NCI-H2171 treated with DMSO at 0.1 percent for 48 hours (cell line): ENCODE results near the gene GNG8.

Source experiments
- DNase-seq: peaks from one replicate; lab custom pipeline; 2025; lab: John Stamatoyannopoulos, UW

The GNG8 gene

GRCh38 chr19:46635920-46636761 is at the start of gene GNG8:
Gene GNG8 (minus strand): TSS chr19:46636202. CDS start chr19:46634682, 1,520 bp downstream.
- DNase-seq, result peak; percentile 19

GRCh38 chr19:46685189-46685588 is 49.2 kb upstream of the GNG8 start:
- DNase-seq, result no peak

- DNase-seq, result no peak
Measured at GRCh38 chr19:46678110-46678732, 42.2 kb upstream of the GNG8 start.

- no peak for DNase-seq
Measured at GRCh38 chr19:46674416-46675178, 38.6 kb upstream of the GNG8 start.

- no peak for DNase-seq
Measured at GRCh38 chr19:46670813-46671212, 34.8 kb upstream of the GNG8 start.

GRCh38 chr19:46668662-46669061 is 32.7 kb upstream of the GNG8 start:
- no peak for DNase-seq

GRCh38 chr19:46665072-46665471 is 29.1 kb upstream of the GNG8 start:
- no peak for DNase-seq

- peak; percentile 91 for DNase-seq
Measured at GRCh38 chr19:46661735-46662592, 26.0 kb upstream of the GNG8 start.

- peak; percentile 100 for DNase-seq
Measured at GRCh38 chr19:46661020-46661731, 25.2 kb upstream of the GNG8 start, which contains the start of gene DACT3. Gene DACT3 (minus strand): TSS chr19:46661182. CDS start chr19:46661064, 118 bp downstream.

- DNase-seq, result no peak
Measured at GRCh38 chr19:46660551-46661019, 24.6 kb upstream of the GNG8 start.

GRCh38 chr19:46660008-46660517 is 24.1 kb upstream of the GNG8 start:
- DNase-seq, result no peak

- peak; percentile 52 for DNase-seq
Measured at GRCh38 chr19:46659151-46660007, 23.4 kb upstream of the GNG8 start.

GRCh38 chr19:46656541-46656940 is 20.5 kb upstream of the GNG8 start:
- no peak for DNase-seq

- DNase-seq, result no peak
Measured at GRCh38 chr19:46654621-46655152, 18.7 kb upstream of the GNG8 start.

- no peak for DNase-seq
Measured at GRCh38 chr19:46650445-46650844, 14.4 kb upstream of the GNG8 start.

- DNase-seq, result no peak
Measured at GRCh38 chr19:46648961-46649960, 13.3 kb upstream of the GNG8 start.

- no peak for DNase-seq
Measured at GRCh38 chr19:46648060-46648960, 12.3 kb upstream of the GNG8 start.
